GM12873 (cell line): ENCODE measurements around the gene TYMS.

Experiments
- TF ChIP-seq, protein P1 (sequence below): IDR thresholded peaks from 2 replicates; pipeline ENCODE4 v1.5.1; 2012; ENCODE audit warnings: low read depth, mild to moderate bottlenecking, moderate library complexity, low read length, control low read depth; ENCODE audit not compliant: insufficient read depth; ENCODE audit errors: missing control alignments

The TYMS gene

GRCh38 chr18:657311-658000 is at the start of gene TYMS:
TSS of gene TYMS (plus strand) at chr18:657653. CDS start at chr18:657743, 90 bp downstream.
- TF ChIP-seq, protein P1, sequence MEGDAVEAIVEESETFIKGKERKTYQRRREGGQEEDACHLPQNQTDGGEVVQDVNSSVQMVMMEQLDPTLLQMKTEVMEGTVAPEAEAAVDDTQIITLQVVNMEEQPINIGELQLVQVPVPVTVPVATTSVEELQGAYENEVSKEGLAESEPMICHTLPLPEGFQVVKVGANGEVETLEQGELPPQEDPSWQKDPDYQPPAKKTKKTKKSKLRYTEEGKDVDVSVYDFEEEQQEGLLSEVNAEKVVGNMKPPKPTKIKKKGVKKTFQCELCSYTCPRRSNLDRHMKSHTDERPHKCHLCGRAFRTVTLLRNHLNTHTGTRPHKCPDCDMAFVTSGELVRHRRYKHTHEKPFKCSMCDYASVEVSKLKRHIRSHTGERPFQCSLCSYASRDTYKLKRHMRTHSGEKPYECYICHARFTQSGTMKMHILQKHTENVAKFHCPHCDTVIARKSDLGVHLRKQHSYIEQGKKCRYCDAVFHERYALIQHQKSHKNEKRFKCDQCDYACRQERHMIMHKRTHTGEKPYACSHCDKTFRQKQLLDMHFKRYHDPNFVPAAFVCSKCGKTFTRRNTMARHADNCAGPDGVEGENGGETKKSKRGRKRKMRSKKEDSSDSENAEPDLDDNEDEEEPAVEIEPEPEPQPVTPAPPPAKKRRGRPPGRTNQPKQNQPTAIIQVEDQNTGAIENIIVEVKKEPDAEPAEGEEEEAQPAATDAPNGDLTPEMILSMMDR = peak; percentile 11

DNA sequence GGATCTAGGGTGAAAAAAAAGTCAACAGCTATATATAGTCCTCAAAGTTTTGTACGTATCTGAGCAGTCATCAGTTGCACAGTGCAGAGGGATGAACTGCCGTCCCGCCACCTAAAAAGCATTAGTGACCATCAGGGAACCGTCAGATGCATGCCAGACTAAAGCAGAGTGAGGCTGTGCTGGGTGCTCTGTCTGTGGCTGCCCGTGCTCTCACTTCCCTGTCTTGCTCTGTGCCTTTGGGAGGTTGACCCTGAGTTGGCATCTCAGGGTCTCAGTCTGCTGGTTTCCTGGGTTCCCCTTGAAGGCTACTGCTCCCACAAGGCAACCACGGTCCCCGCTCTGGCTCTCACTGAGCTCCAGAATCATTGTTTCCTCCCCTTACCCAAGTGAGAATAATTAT is 49.5 kb upstream of the TYMS start:
- TF ChIP-seq, protein P1 = no peak

- TF ChIP-seq, protein P1 = no peak
Measured at GRCh38 chr18:610214-610928, 47.1 kb upstream of the TYMS start.

- TF ChIP-seq, protein P1 = no peak
Measured at GRCh38 chr18:612156-612555, 45.3 kb upstream of the TYMS start.

DNA sequence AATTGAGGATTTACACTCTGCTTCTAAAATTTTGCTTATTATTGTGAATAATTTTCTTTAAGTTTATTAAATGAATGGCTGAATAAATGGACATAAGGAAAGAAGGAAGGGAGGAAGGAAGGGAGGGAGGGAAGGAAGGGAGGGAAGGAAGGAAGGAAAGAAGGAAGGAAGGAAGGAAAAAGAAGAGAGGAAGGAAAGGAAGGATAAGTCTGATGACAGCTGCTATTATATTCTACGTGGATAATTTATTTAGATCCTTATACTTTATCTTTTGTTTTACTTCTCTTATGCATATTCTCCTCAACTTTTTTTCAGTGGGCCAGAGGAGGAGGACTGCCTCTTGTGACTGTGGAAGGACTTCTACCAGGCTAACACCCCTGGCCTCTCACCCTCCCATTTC is 43.3 kb upstream of the TYMS start:
- TF ChIP-seq, protein P1 = no peak

DNA sequence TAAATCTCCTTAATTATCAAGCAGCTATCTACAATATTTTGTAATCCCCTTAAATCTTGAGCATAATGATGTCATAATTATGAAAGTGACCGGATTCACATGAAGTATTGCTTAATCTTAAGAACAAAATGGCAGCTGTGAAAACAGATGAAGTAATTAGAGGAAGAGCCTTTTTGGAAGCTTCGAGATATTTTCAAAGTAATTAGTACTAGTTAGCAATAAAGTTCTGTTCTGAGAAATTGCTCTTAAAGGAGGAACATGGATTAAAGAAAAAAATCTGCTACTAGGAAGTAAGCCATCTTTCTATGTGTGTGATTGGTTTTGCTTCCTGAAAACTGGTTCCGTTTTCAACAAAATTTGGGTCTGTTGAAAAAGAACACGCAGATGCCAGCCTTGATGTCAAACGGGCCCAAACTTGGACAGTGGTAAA is 42.3 kb upstream of the TYMS start:
- TF ChIP-seq, protein P1 = no peak

DNA sequence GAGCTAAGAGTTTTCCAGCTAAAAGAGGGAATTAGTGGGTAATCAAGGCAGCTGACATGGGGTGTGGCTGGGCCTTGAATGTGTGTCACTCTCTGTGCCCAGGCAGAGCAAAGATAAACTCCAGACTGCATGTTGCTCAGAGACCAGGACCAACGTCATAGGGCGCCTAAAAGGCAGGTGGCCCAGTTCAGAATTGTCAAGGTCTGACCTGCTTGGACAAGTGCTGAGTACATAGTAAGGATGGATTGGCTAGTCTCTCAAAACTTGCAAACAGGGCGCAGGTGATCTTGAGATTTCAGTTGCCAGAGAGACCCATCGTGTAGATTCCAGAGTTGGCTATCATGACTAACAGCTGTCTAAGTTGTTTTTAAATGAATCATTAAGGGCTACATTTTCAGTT is 41.7 kb upstream of the TYMS start:
- TF ChIP-seq, protein P1 = no peak
